OCI-LY3 (cell line): ENCODE data around the gene HK2.

Source experiments
- CTCF ChIP-seq: fragments of 200-600, 300-600 bp; sonication (generic); IDR thresholded peaks from 2 replicates; pipeline ENCODE4 v1.5.1; 2014; ENCODE audit warnings: antibody characterized with exemption, low read length, low read depth
- EZH2phosphoT487 ChIP-seq: fragments of 200-600 bp; shearing (Covaris generic); IDR thresholded peaks from 2 replicates; pipeline ENCODE4 v1.6.1; 2018; ENCODE audit warnings: antibody characterized with exemption, mixed run types, low read depth

GRCh38 chr2:74941284-74941683, 107.4 kb downstream of the HK2 start:
- no peak for TF ChIP-seq CTCF
- TF ChIP-seq EZH2phosphoT487: no peak
